ENCODE data around the gene TAPBP. TPM values are rescaled to one million over a fixed set of nuclear protein-coding genes. Genes with fewer than 3 reads are reported as not detected.

Gene TAPBP
- total RNA-seq = 91.0 and 112 TPM in 2 replicates

DNA sequence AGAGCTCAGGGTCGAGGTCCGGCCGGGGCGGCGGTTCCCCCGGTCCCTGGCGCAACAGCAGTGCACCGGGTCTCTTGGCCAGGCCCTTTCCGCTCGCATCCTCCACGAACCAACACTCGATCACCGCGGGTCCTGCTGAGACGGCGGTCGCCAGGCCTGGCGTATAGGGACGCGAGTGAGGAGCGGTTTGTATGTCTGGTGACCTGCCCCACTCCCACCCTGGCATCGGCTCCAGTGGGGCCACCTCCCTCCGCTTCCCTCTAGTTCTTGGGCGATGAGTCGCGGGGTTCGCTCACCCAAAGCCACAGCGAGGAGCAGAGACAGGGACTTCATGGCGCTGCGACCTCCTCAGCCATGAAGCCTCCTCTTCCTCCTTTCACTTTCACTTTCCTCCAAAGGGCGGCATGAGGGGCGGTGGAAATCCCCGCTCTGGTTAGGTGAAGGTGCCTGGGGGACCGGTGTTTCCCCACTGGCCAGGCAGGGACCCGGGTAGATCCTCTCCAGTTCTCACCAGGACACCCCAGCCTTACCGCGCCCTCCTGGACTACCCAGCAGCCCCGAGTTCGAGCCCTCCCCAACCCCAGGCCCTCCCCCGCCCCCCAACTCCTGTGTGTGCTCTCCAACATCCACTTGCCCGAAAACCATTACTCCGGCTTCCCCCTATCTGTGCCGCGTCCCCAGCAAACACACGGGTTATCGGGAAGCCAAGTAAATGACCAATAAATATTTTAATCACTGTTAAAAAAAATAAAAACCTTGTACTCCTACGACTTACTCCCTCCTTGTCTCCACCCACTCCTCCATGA is at the start of gene TAPBP:
TSS of gene TAPBP (minus strand) at position 370 of the 806 bp plus-strand sequence. CDS start at position 333, 37 bp downstream.

DNA sequence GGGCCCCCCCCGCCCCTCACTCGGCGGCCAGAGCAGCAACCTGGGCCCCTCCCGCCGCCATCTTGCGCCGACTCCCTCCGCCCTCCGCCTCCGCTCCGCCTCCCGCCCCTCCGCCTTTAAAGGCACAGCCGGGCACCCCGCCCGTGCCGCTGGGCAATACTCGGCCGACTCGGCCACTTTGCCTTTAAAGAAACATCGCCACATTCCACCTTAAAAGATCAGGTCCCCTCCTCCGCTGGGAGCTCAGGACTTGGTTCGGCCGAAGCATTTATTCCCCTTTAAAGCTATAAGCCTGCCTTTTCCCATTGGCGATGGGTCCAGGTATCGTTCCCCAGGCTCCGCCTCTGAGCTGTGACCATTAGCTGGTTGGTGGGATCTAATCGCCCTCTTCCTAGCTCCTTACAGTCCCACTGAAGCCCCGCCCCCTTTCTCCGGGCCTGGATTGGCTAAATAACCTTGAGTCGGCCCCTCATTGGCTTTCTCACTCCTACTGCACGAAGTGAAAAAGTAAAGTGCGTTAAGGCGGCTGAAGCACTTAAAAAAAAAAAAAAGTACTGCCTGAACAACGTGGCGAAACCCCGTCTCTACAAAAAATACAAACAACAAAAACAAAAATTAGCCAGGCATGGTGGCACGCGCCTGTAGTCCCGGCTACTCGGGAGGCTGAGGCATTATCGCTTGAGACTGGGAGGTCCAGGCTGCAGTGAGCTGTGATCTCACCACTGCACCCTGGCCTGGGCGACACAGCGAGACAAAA is 4.0 kb upstream of the TAPBP start, which contains the start of gene ZBTB22:
TSS of gene ZBTB22 (minus strand) at position 76 of the 757 bp plus-strand sequence. CDS start 828 bp downstream, outside the sequence.

DNA sequence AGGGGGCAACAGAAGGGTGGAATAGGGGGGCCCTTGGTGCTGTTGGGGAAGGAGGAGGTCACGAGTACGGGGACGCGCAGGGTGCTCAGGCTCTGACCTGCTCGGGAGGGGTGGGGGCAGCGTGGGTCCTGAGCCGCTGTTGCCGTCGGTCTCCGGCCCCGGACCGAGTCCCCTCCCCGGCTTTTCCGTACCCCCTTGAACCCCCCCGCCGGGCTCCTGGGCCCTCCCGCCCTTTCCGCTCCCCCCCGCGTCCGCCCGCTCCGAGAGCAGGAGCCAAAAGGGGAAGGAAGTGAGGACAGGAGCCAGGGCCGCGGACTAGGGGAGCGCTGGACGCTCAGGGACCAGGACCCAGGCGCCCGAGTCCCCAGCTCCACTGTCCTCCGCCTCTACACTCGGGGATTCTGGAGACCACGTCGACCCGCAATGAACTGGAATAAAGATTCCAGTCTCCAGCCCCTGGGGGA is 15.1 kb downstream of the TAPBP start, which contains the start of gene RGL2:
TSS of gene RGL2 (minus strand) at position 170 of the 464 bp plus-strand sequence. CDS start 332 bp downstream, outside the sequence.

GRCh38 chr6:33288921-33289783 is 24.7 kb downstream of the TAPBP start, which contains the start of the genes PFDN6 and WDR46:
Gene PFDN6 (plus strand): TSS chr6:33289601. CDS start chr6:33289857, 256 bp downstream.
Gene WDR46 (minus strand): TSS chr6:33289239. CDS start chr6:33289170, 69 bp downstream.

DNA sequence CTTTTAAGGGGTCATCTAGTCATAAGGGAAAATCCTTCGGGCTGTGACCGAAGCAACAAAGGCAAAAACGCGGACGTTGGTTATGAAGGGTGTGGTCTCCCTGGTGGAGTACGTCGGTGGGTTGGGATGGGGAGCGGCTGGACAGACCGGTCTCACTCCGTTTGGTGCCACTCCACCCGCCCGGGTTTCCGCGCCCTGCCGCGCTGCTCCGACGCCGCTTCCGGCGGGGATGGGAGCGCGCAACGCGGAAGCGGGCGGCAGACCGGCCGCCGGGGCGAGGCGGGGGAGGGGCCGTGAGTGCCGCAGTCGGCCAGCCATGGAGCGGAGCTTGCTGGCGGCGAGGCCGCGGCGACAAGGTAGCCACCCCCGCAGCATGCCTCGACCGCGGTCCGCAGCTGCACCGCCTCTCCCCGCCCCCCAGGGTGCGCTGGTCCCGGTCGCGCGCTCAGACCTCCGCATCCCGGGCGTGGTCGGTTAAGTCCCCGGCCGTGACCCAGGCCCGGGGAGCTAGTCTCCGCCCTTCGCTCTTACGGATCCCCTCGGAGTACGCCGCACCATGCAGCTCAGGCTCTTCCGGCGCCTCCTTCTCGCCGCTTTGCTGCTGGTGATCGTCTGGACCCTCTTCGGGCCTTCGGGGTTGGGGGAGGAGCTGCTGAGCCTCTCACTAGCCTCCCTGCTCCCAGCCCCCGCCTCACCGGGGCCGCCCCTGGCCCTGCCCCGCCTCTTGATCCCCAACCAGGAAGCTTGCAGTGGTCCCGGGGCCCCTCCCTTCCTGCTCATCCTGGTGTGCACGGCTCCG is 36.8 kb downstream of the TAPBP start, which contains the start of gene B3GALT4:
TSS of gene B3GALT4 (plus strand) at position 260 of the 799 bp plus-strand sequence. CDS start at position 557, 297 bp downstream.

DNA sequence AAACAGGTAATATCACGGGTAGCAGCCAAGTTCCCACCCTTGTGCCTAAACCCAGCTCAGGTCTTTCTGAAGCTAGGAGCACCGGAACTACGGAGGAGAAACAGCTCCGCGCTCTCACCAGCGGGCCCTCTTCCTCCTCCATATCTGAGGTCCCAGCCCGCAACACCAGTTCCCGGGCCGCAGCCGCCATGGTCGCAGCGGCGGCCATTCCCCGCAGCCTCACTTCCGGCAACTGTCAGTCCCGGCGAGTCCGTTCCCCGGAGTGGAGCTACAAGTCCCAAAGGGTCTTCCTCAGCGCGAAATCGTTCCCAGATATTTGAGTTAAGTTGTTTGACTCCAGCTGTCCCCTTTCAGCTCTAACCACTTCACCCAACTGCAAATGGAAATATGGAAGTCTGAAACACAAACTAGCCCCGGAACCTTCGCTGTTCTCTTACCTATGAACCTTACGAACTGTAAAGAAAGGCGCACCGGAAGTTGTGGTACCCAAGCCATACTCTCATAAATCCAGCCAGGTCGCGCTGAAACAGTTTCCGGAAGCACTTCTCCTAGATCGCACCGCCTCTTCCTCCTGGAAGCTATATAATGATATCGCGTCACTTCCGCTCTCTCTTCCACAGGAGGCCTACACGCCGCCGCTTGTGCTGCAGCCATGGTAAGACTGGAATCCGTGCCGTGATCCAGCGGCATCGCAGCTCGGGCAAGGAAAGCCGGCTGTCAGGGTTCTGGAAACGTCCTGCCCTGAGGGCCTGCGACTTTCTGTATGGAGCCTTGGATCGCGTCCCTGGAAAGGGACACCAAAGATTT is 42.2 kb downstream of the TAPBP start, which contains the start of the genes RPS18 and VPS52:
TSS of gene RPS18 (plus strand) at position 608 of the 807 bp plus-strand sequence. CDS start at position 653, 45 bp downstream.
TSS of gene VPS52 (minus strand) at position 409 of the 807 bp plus-strand sequence. CDS start at position 208, 201 bp downstream.

Other genes starting within 250 kb of the TAPBP start
- gene HLA-DPA1, start 240.4 kb downstream of the TAPBP start, total RNA-seq = 0.17 and 3.8 TPM in 2 replicates
- 2.8 and 19.5 TPM in 2 replicates for gene HLA-DPB1, start 238.1 kb downstream of the TAPBP start, total RNA-seq
- gene COL11A2, start 121.6 kb downstream of the TAPBP start, total RNA-seq = 0.13 and 0.83 TPM in 2 replicates
- 32.2 and 34.4 TPM in 2 replicates for gene RXRB, start 113.4 kb downstream of the TAPBP start, total RNA-seq
- gene SLC39A7, start 113.2 kb downstream of the TAPBP start, total RNA-seq = 158 and 190 TPM in 2 replicates
- 4.2 and 5.4 TPM in 2 replicates for gene HSD17B8, start 109.4 kb downstream of the TAPBP start, total RNA-seq
- 33.2 and 33.3 TPM in 2 replicates for gene RING1, start 105.6 kb downstream of the TAPBP start, total RNA-seq
- gene VPS52, start 42.2 kb downstream of the TAPBP start, total RNA-seq = 40.2 and 44.2 TPM in 2 replicates
- gene RPS18, start 42.0 kb downstream of the TAPBP start, total RNA-seq = 1,733 and 1,914 TPM in 2 replicates
- 4.9 and 7.6 TPM in 2 replicates for gene B3GALT4, start 37.0 kb downstream of the TAPBP start, total RNA-seq
- 44.7 and 54.2 TPM in 2 replicates for gene WDR46, start 24.8 kb downstream of the TAPBP start, total RNA-seq
- gene PFDN6, start 24.5 kb downstream of the TAPBP start, total RNA-seq = 20.1 and 25.2 TPM in 2 replicates
- 27.0 and 46.3 TPM in 2 replicates for gene RGL2, start 15.1 kb downstream of the TAPBP start, total RNA-seq
- 28.3 and 28.5 TPM in 2 replicates for gene ZBTB22, start 3.7 kb upstream of the TAPBP start, total RNA-seq
- gene DAXX, start 8.9 kb upstream of the TAPBP start, total RNA-seq = 32.6 and 46.1 TPM in 2 replicates
- gene KIFC1, start 77.7 kb upstream of the TAPBP start, total RNA-seq = 2.1 and 5.0 TPM in 2 replicates
- 25.1 and 30.0 TPM in 2 replicates for gene PHF1, start 96.9 kb upstream of the TAPBP start, total RNA-seq
- gene CUTA, start 104.0 kb upstream of the TAPBP start, total RNA-seq = 102 and 104 TPM in 2 replicates
- 10.5 and 16.1 TPM in 2 replicates for gene SYNGAP1, start 106.0 kb upstream of the TAPBP start, total RNA-seq
- gene ZBTB9, start 140.5 kb upstream of the TAPBP start, total RNA-seq = 4.9 and 6.5 TPM in 2 replicates

Data from smooth muscle cell of the pulmonary artery (primary cell).